HL-60 (cell line): ENCODE measurements around the gene FBH1.
"Not testable (repeated sequence)": the region's sequence is repeated elsewhere in the genome, so short reads cannot be mapped to it uniquely, and the experiment has no call there.

Source experiments
- DNase-seq, 2 experiments: peaks; one replicate each; pipeline ENCODE4 v3.0.0-alpha.2; 2010 to 2020; ENCODE audit warnings: low read depth in 1 of 2, low spot score in 1 of 2
- H3K27ac ChIP-seq: fragments of 250-450 bp; sonication (Bioruptor Pico); replicated peaks from 2 replicates; pipeline ENCODE4 v1.5.1; 2020; ENCODE audit warnings: mild to moderate bottlenecking, moderate library complexity
- H3K27me3 ChIP-seq: fragments of 250-450 bp; sonication (Bioruptor Pico); 2 replicates; pipeline ENCODE4 v1.5.1; 2021; ENCODE audit warnings: mild to moderate bottlenecking, moderate library complexity; ENCODE audit not compliant: insufficient read depth, poor library complexity, severe bottlenecking
- H3K4me3 ChIP-seq: replicated peaks from 2 replicates; pipeline ENCODE4 v1.5.1; 2011; ENCODE audit warnings: mild to moderate bottlenecking, control low read depth, low read length; ENCODE audit not compliant: insufficient read depth
- CTCF ChIP-seq: IDR thresholded peaks from one replicate; pipeline ENCODE4 v1.5.1; 2011; ENCODE audit warnings: low read length, control low read depth, inconsistent platforms; ENCODE audit not compliant: insufficient read depth
- GABPA ChIP-seq: IDR thresholded peaks from 2 replicates; pipeline ENCODE4 v1.6.1; 2012; ENCODE audit warnings: low read depth
- POLR2AphosphoS5 ChIP-seq: IDR thresholded peaks from 2 replicates; pipeline ENCODE4 v1.6.1; 2012; ENCODE audit warnings: low read depth
- REST ChIP-seq: IDR thresholded peaks from 2 replicates; pipeline ENCODE4 v1.6.1; 2012; ENCODE audit warnings: low read depth; ENCODE audit not compliant: insufficient replicate concordance
- SPI1 ChIP-seq: IDR thresholded peaks from 2 replicates; pipeline ENCODE4 v1.6.1; 2012; ENCODE audit warnings: low read depth, mild to moderate bottlenecking, borderline replicate concordance

FBH1 gene

GRCh38 chr10:5843686-5844344, 46.2 kb upstream of the FBH1 start:
- no peak for DNase-seq
- H3K4me3 ChIP-seq, result no peak overlapping the region
- no peak overlapping the region for H3K27ac ChIP-seq
- no peaks in the 10 kb centered on the region for H3K27me3 ChIP-seq
- TF ChIP-seq POLR2AphosphoS5, result no peak
- no peak for TF ChIP-seq GABPA
- no peak for TF ChIP-seq CTCF
- no peak for TF ChIP-seq REST
- no peak for TF ChIP-seq SPI1

- DNase-seq, result no peak
- no peak overlapping the region for H3K4me3 ChIP-seq
Measured at GRCh38 chr10:5844345-5845055, 45.5 kb upstream of the FBH1 start.

GRCh38 chr10:5846667-5847066, 43.4 kb upstream of the FBH1 start:
- H3K4me3 ChIP-seq, H3K27me3 ChIP-seq, DNase-seq, H3K27ac ChIP-seq: not testable (repeated sequence)

More at GRCh38 chr10:5844345-5845055, 45.5 kb upstream of the FBH1 start:
- H3K27ac ChIP-seq, result no peak overlapping the region
- H3K27me3 ChIP-seq, result no peaks in the 10 kb centered on the region
- TF ChIP-seq SPI1, result no peak
- no peak for TF ChIP-seq GABPA
- no peak for TF ChIP-seq POLR2AphosphoS5
- no peak for TF ChIP-seq REST
- no peak for TF ChIP-seq CTCF

- H3K4me3 ChIP-seq, result no peak overlapping the region
- no peak overlapping the region for H3K27ac ChIP-seq
- TF ChIP-seq GABPA (no peak), REST (no peak), SPI1 (no peak), CTCF (no peak), POLR2AphosphoS5 (no peak)
- no peak for DNase-seq
- H3K27me3 ChIP-seq, result no peaks in the 10 kb centered on the region
Measured at GRCh38 chr10:5854131-5854475, 35.9 kb upstream of the FBH1 start.
